Measurements from ENCODE around the gene RHD.
"Not testable (repeated sequence)": the region's sequence is repeated elsewhere in the genome, so short reads cannot be mapped to it uniquely, and the experiment has no call there.

The RHD gene

DNA sequence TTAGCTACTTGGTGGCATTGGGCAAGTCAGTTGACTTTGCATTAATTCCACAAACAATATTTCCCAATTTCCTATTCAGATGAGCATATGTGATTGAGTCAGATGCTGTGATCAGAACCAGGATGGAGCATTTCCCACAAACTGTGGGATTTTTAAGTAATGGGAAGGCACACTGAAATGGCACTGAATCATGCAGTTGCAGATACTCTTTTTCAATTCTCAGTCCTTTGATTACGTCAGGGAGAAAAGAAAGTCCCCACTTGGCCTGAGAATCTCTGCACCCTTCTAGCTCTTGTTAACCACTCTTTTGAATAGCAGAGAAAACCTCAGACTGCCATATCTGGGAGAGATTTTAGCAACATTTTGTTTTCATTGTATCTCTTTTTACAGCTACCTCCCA lies 36.8 kb downstream of the RHD start:
- not testable (repeated sequence) for H3K4me1 Mint-ChIP-seq

GRCh38 chr1:25309486-25309885 lies 37.2 kb downstream of the RHD start:
- H3K4me1 Mint-ChIP-seq, H3K4me3 Mint-ChIP-seq, H3K27ac Mint-ChIP-seq, H3K9me3 Mint-ChIP-seq, DNase-seq, H3K27me3 Mint-ChIP-seq, CTCF ChIA-PET, H3K36me3 Mint-ChIP-seq: not testable (repeated sequence)

More for the DNA sequence above, 36.8 kb downstream of the RHD start:
- H3K27ac Mint-ChIP-seq, H3K36me3 Mint-ChIP-seq, H3K4me3 Mint-ChIP-seq, H3K9me3 Mint-ChIP-seq, H3K27me3 Mint-ChIP-seq, CTCF ChIA-PET, DNase-seq: not testable (repeated sequence)

- not testable (repeated sequence) for H3K27ac Mint-ChIP-seq, H3K9me3 Mint-ChIP-seq, H3K4me1 Mint-ChIP-seq, H3K4me3 Mint-ChIP-seq, H3K27me3 Mint-ChIP-seq, DNase-seq, H3K36me3 Mint-ChIP-seq
- CTCF ChIA-PET: interaction anchor here (0.6 kb wide), 1 partner anchor 197 kb away, joined by 4 read pairs; no protein-coding TSS in a partner anchor
Measured at GRCh38 chr1:25312806-25313470, 40.6 kb downstream of the RHD start.

GRCh38 chr1:25320314-25320938 lies 48.1 kb downstream of the RHD start:
- H3K4me3 Mint-ChIP-seq, H3K27me3 Mint-ChIP-seq, H3K36me3 Mint-ChIP-seq, H3K4me1 Mint-ChIP-seq, H3K27ac Mint-ChIP-seq, DNase-seq, H3K9me3 Mint-ChIP-seq, CTCF ChIA-PET: not testable (repeated sequence)

- DNase-seq, H3K9me3 Mint-ChIP-seq, H3K4me1 Mint-ChIP-seq, H3K4me3 Mint-ChIP-seq, H3K27me3 Mint-ChIP-seq, H3K36me3 Mint-ChIP-seq, CTCF ChIA-PET, H3K27ac Mint-ChIP-seq: not testable (repeated sequence)
Measured at GRCh38 chr1:25322127-25322526, 49.8 kb downstream of the RHD start.

DNA sequence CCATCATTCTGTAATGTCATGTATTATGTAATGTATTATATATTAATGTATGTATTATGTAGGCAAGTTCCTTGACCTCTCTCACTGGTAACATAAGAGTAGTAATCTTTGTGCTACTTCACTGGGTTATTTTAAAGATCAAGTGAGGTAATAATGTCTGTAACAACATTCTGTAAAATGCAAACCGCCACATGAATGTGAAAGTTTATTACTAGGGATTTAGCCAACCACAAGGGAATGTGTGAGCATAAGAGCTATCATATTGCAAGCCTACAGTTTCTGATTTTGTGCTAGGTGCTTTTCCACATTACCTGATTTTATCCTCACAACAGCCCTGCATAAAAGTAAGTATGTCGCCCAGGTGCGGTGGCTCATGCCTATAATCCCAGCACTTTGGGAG lies 52.1 kb downstream of the RHD start:
- H3K9me3 Mint-ChIP-seq, H3K27me3 Mint-ChIP-seq, H3K4me3 Mint-ChIP-seq, H3K36me3 Mint-ChIP-seq, DNase-seq, H3K27ac Mint-ChIP-seq, H3K4me1 Mint-ChIP-seq, CTCF ChIA-PET: not testable (repeated sequence)

DNA sequence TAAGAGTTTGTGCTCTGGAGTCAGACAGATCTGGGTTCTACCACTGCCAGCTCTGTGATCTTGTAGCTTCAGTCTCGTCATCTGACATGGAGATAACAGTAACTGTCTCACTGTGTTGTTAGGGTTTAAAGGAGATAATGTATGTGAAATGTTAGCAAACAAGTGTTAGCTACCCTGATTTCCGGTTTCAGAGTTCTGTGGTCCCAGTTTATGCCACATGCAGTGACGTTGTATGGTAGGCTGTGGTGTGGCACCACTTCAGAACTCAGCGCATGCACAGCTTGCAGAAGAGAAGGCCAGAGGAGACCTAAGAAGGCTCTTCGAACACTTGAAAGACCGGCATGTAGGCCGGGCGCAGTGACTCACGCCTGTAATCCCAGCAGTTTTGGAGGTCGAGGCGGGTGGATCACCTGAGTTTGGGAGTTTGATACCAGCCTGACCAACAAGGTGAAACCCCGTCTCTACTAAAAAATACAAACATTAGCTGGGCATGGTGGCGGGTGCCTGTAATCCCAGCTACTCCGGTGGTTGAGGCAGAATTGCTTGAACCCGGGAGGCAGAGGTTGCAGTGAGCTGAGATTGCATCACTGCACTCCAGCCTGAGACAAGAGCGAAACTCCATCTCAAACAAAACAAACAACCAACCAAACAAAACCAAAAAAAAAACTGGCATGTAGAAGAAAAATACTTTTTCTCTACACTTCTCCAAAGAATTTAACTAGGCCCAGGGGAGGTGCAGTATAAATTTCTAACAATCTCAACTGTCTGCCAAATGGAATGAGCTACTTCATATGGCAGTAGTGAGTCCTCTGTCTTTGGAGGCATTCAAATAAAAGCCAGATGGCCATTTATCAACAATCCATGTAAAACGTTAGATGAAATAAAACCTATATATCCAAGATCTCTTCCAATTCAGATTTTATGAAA lies 55.8 kb downstream of the RHD start:
- CTCF ChIA-PET, H3K36me3 Mint-ChIP-seq, DNase-seq, H3K4me3 Mint-ChIP-seq, H3K27ac Mint-ChIP-seq, H3K9me3 Mint-ChIP-seq, H3K27me3 Mint-ChIP-seq: not testable (repeated sequence)
- peaks cover 12% of the 10 kb centered on the region for H3K4me1 Mint-ChIP-seq

GRCh38 chr1:25328791-25329185 lies 56.5 kb downstream of the RHD start:
- H3K36me3 Mint-ChIP-seq, DNase-seq, H3K9me3 Mint-ChIP-seq, H3K27ac Mint-ChIP-seq, H3K4me3 Mint-ChIP-seq, CTCF ChIA-PET, H3K27me3 Mint-ChIP-seq: not testable (repeated sequence)
- H3K4me1 Mint-ChIP-seq: peaks cover 12% of the 10 kb centered on the region

- H3K36me3 Mint-ChIP-seq, DNase-seq, H3K27me3 Mint-ChIP-seq, H3K9me3 Mint-ChIP-seq, CTCF ChIA-PET, H3K4me3 Mint-ChIP-seq: not testable (repeated sequence)
- Mint-ChIP-seq H3K27ac (peak overlapping the region; percentile 78), H3K4me1 (peaks cover 12% of the 10 kb centered on the region)
Measured at GRCh38 chr1:25329336-25329735, 57.0 kb downstream of the RHD start.

DNA sequence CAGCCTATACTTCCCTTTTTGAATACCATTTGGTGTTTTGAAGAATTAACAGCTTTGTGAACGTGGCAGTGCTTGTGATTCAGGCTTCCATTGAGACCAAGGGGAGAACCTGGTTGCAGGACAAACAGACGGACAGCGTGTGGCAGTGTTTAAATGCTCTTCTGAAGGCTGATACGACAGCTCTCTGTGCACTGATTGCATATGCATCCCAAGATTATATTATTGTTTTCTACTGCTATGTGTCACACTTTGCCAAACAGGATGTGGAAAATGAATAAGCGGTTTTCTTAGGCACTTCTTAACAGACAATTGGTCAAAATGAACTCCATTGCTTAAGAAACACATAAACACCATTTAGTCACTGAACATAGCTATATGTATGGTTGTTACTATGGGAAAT lies 57.6 kb downstream of the RHD start:
- Mint-ChIP-seq H3K27ac (peak overlapping the region; percentile 78), H3K36me3 (peaks cover 11% of the 10 kb centered on the region), H3K4me1 (peaks cover 12% of the 10 kb centered on the region)
- CTCF ChIA-PET, H3K4me3 Mint-ChIP-seq, H3K9me3 Mint-ChIP-seq, H3K27me3 Mint-ChIP-seq: not testable (repeated sequence)
- DNase-seq: peak; percentile 22

DNA sequence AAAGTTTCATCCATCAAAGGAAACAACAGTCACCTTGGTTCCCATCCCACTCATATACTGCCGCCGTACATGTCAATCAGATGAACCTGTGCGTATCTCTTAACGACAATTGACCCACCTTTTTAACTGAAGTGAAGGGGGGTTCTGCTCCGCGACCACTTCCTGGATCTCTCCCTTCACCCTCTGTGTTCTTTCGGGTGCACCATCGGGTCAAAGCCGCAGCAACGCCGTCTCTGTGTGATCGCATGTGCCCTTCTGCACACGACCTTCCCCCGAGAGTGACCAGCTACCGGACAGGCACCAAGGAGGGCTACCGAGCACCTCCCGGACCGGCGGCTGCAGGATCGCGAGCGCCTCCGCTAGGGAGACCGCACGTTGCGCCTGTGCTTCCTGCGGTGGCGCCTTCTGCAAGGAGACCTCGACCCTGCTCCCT lies 64.6 kb downstream of the RHD start:
- H3K9me3 Mint-ChIP-seq, CTCF ChIA-PET, H3K27me3 Mint-ChIP-seq: not testable (repeated sequence)
- Mint-ChIP-seq H3K4me1 (peaks cover 29% of the 10 kb centered on the region), H3K27ac (peak overlapping the region; percentile 86), H3K36me3 (peaks cover 17% of the 10 kb centered on the region), H3K4me3 (peak overlapping the region; percentile 89)
- peak; percentile 47 for DNase-seq

DNA sequence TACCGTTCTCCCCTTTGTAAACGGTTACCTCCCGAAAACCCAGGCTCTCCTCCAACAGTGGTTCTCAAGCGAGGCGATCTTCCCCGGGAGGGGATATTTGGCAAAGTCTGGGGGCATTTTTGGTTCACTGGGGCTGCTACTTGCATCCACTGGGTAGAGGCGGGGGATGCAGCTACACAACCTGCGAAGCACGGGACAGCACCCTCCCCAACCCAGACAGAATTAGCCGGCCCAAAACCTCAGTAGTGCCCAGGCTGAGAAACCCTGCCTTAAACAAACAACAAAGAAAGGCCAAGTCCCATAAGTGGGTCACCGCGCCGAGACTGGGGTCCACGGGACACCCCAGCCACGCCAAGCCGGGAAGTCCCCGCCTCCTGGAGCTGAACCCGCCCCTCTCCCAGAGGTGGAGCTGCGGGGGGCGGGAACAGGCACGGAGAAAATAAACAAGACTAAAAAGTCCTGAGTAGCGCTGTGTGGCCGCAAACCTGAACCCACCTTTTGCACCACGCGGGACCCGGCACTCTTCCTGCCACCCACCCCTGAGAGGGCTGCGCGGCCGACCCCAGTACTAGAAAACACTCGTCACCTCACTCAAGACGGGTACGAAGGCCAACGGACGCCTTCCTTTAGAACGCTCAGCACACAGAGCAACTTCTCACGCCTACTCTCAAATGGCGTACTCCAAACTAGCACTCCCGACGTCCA lies 65.3 kb downstream of the RHD start:
- H3K27ac Mint-ChIP-seq: peak overlapping the region; percentile 92
- H3K36me3 Mint-ChIP-seq: peaks cover 16% of the 10 kb centered on the region
- H3K4me1 Mint-ChIP-seq: peaks cover 31% of the 10 kb centered on the region
- CTCF ChIA-PET, H3K9me3 Mint-ChIP-seq, H3K27me3 Mint-ChIP-seq: not testable (repeated sequence)
- peak overlapping the region; percentile 89 for H3K4me3 Mint-ChIP-seq
- peak; percentile 39 for DNase-seq

- H3K27me3 Mint-ChIP-seq: peaks cover 3% of the 10 kb centered on the region
- no peaks in the 10 kb centered on the region for H3K9me3 Mint-ChIP-seq
- H3K4me1 Mint-ChIP-seq: peaks cover 35% of the 10 kb centered on the region
- H3K4me3 Mint-ChIP-seq: peak within 1 kb of the TSS; percentile 89
- CTCF ChIA-PET: no interaction called here
- DNase-seq: peak; percentile 92
- H3K27ac Mint-ChIP-seq: peak within 1 kb of the TSS; percentile 92
- H3K36me3 Mint-ChIP-seq: peaks cover 19% of the 10 kb centered on the region
Measured at GRCh38 chr1:25338188-25338981, 66.1 kb downstream of the RHD start, which contains the start of gene TMEM50A. TSS of gene TMEM50A (plus strand) at chr1:25338334. CDS start at chr1:25340487, 2,153 bp downstream.
